Activated naive CD8-positive, alpha-beta T cell treated with anti-CD3 and anti-CD28 coated beads, Interleukin-2, amount 50 U/mL, for 24 hours (primary cell): ENCODE data around the gene LTC4S.
"Not testable (repeated sequence)": the region's sequence is repeated elsewhere in the genome, so short reads cannot be mapped to it uniquely, and the experiment has no call there.

Experiments
- ATAC-seq: fragments of 150-1000 bp; cut with Tn5 transposase; one replicate; pipeline ENCODE4 v1.10.0; 2021
- DNase-seq: peaks from one replicate; pipeline ENCODE4 v3.0.0; 2021
- H3K27ac Mint-ChIP-seq: one replicate; pipeline ENCODE4 v1.8.0; 2021; ENCODE audit warnings: mild to moderate bottlenecking, mixed read lengths
- H3K27me3 Mint-ChIP-seq: one replicate; pipeline ENCODE4 v1.8.0; 2021; ENCODE audit warnings: mixed read lengths
- H3K36me3 Mint-ChIP-seq: one replicate; pipeline ENCODE4 v1.8.0; 2021; ENCODE audit warnings: low read depth, mixed read lengths
- H3K4me1 Mint-ChIP-seq: one replicate; pipeline ENCODE4 v1.8.0; 2021; ENCODE audit warnings: mixed read lengths
- H3K4me3 Mint-ChIP-seq: one replicate; pipeline ENCODE4 v1.8.0; 2021; ENCODE audit warnings: mild to moderate bottlenecking, moderate library complexity, mixed read lengths
- H3K9me3 Mint-ChIP-seq: one replicate; pipeline ENCODE4 v1.8.0; 2021; ENCODE audit warnings: mixed read lengths

LTC4S gene, protein sequence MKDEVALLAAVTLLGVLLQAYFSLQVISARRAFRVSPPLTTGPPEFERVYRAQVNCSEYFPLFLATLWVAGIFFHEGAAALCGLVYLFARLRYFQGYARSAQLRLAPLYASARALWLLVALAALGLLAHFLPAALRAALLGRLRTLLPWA

DNA sequence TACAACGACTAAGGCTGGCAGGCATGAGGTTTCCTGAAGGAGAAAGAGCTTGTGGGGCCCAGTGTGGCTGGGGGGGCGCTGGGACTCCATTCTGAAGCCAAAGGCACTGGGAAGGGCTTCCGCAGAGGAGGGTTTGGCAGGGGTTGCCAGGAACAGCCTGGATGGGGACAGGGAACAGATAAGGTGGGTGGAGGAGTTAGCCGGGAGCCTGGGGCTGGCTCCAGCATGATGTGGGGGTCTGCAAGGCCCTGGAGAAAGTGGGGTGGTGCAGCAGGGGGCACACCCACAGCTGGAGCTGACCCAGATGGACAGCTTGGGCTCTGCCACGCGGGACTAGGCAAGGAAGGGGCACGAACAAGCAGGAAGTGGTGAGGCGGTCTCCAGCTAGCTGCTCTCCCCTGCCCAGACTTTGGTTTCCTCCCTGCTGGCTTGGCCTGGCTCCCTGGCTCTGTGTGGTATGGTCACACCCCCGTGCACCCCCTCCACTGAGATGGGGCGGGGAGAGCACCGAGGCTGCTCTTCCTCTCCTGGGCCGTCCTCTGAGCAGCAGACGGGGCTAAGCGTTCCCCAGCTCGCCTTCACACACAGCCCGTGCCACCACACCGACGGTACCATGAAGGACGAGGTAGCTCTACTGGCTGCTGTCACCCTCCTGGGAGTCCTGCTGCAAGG is at the start of gene LTC4S:
TSS of gene LTC4S (plus strand) at position 519 of the 672 bp plus-strand sequence. CDS start at position 614, 95 bp downstream.
- Mint-ChIP-seq H3K27ac (peak within 1 kb of the TSS; percentile 54), H3K36me3 (peaks cover 2% of the 10 kb centered on the region), H3K4me3 (no peak within 1 kb of the TSS), H3K9me3 (no peaks in the 10 kb centered on the region), H3K27me3 (no peaks in the 10 kb centered on the region), H3K4me1 (peaks cover 31% of the 10 kb centered on the region)
- ATAC-seq (peak; percentile 10), DNase-seq (peak; percentile 44)

DNA sequence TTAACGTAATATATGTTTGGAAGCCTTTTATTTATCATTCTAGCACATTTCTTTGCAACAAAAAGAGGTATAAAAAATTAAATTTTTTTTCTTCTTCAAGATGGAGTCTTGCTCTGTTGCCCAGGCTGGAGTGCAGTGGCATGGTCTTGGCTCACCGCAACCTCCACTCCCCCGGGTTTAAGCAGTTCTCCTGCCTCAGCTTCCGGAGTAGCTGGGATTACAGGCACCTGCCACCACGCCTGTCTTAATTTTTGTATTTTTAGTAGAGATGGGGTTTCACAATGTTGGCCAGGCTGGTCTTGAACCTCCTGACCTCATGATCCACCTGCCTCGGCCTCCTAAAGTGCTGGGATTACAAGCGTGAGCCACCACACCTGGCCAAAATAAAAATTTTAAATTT is 49.7 kb upstream of the LTC4S start:
- H3K36me3 Mint-ChIP-seq, result peaks cover 19% of the 10 kb centered on the region

DNA sequence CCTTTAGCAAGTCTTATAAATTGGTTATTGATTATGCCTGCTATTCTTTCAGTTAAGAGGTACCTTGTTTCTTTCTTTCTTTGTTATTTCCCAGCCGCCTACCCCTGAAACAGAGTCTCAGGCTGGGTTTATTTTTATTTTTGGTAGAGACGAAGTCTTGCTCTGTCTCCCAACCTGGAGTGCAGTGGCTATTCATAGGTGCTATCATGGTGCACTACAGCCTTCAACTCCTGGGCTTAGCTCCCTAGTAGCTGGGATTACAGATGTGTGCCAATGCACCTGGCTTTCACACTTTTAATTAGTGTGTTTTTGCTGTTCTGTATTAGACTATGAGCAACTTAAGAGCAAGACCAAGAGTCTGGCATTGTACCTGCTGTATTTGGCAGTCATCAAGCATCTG is 46.9 kb upstream of the LTC4S start:
- ATAC-seq, result no peak
- Mint-ChIP-seq H3K36me3 (peaks cover 10% of the 10 kb centered on the region), H3K4me1 (peaks cover 10% of the 10 kb centered on the region), H3K27ac (no peak overlapping the region), H3K4me3 (no peak overlapping the region), H3K9me3 (no peaks in the 10 kb centered on the region), H3K27me3 (no peaks in the 10 kb centered on the region)
- no peak for DNase-seq

More for the DNA sequence above, 49.7 kb upstream of the LTC4S start:
- H3K4me3 Mint-ChIP-seq, H3K27me3 Mint-ChIP-seq, H3K27ac Mint-ChIP-seq, DNase-seq, H3K9me3 Mint-ChIP-seq, ATAC-seq: not testable (repeated sequence)
- H3K4me1 Mint-ChIP-seq, result peaks cover 20% of the 10 kb centered on the region

DNA sequence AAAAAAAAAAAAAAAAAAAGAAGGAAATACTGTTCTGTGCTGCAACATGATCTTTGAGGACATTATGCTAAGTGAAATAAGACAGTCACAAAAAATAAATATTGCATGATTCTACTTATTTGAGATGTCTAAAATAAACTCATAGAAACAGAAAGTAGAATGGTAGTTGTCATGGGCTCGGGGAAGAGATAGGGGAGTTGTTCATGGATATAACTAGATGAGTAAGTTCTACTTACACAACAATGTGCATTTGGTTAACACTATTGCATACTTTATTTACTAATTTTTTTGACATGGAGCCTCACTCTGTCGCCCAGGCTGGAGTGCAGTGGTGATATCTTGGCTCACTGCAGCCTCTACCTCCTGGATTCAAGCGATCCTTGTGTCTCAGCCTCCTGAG is 46.0 kb upstream of the LTC4S start:
- Mint-ChIP-seq H3K36me3 (peaks cover 10% of the 10 kb centered on the region), H3K4me3 (no peak overlapping the region), H3K27ac (no peak overlapping the region), H3K27me3 (no peaks in the 10 kb centered on the region), H3K9me3 (no peaks in the 10 kb centered on the region), H3K4me1 (peaks cover 10% of the 10 kb centered on the region)
- DNase-seq (no peak), ATAC-seq (no peak)

DNA sequence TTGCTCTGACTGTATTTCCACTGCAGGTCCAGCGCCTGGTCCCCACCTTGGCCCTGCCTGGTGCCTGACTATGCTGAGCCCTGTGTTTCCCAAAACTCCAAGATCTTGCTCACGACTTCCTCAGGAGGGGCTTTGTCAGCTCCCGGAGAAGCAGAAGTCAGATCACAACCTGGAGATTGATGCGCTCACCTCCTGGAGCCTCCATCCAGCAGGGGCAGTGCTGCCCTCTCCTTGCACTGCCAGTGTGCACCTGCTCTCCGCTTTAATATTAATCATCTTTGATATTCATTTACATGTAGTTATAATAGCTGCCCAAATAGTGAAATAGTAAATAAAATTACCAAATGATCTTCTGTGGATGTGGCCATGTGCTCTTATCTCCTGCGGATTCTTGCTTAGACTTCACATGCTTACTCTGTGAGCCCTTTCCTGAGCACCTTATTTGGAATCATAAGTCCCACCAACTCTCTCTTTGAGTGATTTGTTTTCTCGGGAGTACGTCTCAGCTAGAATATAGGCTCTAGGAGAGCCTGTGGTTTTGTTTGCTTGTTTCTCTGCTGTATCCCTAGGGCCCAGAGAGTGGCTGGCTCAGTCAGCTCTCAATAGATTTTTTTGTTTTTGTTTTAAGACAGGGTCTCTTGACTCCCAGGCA is 43.8 kb upstream of the LTC4S start:
- H3K27ac Mint-ChIP-seq, result no peak overlapping the region
- no peak for ATAC-seq
- peaks cover 17% of the 10 kb centered on the region for H3K36me3 Mint-ChIP-seq

DNA sequence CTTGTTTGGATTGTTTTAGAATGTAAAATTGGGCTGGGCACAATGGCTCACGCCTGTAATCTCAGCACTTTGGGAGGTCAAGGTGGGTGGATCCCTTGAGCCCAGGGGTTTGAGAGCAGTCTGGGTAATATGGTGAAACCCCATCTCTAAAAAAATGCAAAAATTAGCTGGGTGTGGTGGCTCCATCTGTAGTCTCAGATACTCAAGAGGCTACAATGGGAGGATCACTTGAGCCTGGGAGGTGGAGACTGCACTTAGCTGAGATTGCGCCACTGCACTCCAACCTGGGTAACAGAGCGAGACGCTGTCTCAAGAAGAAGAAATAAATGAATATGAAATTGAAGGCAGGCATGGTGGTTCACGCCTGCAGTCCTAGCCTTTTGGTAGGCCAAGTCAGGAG is 39.8 kb upstream of the LTC4S start:
- no peak for DNase-seq
- H3K27ac Mint-ChIP-seq, result no peak overlapping the region
- peaks cover 11% of the 10 kb centered on the region for H3K36me3 Mint-ChIP-seq
- H3K4me1 Mint-ChIP-seq, result peaks cover 30% of the 10 kb centered on the region
- ATAC-seq, result no peak
- H3K27me3 Mint-ChIP-seq, result no peaks in the 10 kb centered on the region
- no peak overlapping the region for H3K4me3 Mint-ChIP-seq
- no peaks in the 10 kb centered on the region for H3K9me3 Mint-ChIP-seq

More for the DNA sequence above, 43.8 kb upstream of the LTC4S start:
- Mint-ChIP-seq H3K4me1 (peaks cover 26% of the 10 kb centered on the region), H3K4me3 (no peak overlapping the region), H3K27me3 (no peaks in the 10 kb centered on the region), H3K9me3 (no peaks in the 10 kb centered on the region)
- DNase-seq, result no peak

DNA sequence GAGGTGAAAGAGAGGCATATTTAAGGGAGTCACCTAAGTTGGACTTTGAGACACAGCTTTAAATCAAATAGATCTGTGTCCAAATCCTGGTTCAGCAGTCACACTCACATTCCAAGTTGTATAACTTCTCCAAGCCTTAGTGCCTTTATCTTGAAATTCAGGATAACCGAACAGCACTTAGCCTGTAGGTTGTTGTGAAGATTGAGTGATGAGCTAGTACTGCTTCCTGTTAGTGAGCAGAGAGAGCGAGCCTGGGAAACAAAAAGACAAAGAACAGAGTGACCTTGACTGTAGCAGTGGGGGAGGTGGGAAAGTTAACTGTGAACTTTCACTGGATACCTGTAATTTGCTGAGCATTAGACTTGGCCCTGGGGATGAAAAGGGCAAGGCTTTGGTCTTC is 38.8 kb upstream of the LTC4S start:
- no peaks in the 10 kb centered on the region for H3K27me3 Mint-ChIP-seq
- no peak for ATAC-seq
- no peak overlapping the region for H3K4me3 Mint-ChIP-seq
- peaks cover 11% of the 10 kb centered on the region for H3K36me3 Mint-ChIP-seq
- H3K9me3 Mint-ChIP-seq, result no peaks in the 10 kb centered on the region
- H3K27ac Mint-ChIP-seq, result peak overlapping the region; percentile 0
- no peak for DNase-seq
- peaks cover 38% of the 10 kb centered on the region for H3K4me1 Mint-ChIP-seq

DNA sequence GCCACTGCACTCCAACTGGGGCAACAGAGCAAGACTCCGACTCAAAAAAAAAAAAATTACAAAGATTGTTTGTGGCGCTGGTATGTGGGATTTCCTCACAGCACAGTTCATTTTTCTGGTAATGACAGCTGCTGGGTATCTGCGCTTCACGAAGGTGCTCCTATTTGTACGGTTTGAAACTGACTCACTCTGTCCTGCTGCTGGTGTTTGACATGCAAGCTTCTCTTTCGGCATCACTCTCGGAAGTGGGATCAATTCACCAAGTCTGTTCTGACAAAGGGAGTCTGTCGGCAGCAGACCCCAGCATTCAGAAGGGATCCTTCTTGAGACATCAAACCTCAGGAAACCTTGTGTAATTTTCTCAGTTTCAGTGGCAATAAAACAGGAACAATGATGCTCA is 34.8 kb upstream of the LTC4S start:
- H3K27me3 Mint-ChIP-seq, result no peaks in the 10 kb centered on the region
- H3K27ac Mint-ChIP-seq, result peak overlapping the region; percentile 79
- ATAC-seq (no peak), DNase-seq (no peak)
- H3K4me3 Mint-ChIP-seq, result no peak overlapping the region
- H3K36me3 Mint-ChIP-seq, result peaks cover 4% of the 10 kb centered on the region
- no peaks in the 10 kb centered on the region for H3K9me3 Mint-ChIP-seq
- peaks cover 58% of the 10 kb centered on the region for H3K4me1 Mint-ChIP-seq

DNA sequence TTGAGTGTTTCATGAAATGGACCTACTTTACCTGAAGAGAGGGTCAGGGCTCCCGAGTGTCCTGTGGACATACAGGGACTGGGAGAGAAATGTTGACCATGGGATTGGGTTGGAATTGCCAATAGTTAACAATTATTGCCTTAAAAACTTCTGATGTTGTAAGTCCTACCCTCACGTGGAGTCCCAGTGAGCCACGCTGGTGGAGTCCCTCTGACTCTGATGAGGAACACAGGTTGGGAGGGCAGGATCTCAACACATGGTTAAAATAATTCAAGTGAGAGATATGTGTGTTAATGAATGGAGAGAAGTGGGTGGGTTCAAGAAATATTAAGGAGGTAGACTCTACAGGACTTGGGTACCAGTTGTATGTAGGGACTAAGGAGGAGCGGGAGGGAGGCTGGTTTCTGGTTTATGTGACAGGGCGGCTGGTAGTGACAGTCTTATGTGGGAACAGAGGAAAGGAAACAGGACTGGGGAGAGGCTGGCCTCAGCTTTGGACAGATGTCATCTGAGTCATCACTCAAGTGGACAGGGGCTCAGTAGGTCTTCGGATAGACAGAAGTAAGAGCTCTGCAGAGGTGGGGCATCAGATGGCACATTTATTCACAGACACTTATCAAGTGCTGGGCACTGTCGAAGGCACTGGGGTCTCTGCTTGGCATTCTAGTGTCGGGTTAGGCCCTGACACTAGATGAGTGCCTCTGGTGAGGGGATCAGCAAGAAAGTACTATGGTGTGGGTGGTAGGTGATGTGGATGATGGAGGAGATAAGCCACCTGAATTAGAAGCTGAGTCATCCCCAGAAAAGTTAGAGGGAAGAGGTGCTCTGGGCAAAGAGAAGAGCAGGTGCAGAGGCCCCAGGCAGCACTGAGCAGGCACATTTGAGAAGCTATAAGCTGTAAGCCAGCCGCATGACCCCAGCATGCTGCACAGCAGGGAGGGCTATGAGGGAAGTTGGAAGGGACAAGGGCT is 33.9 kb upstream of the LTC4S start:
- Mint-ChIP-seq H3K9me3 (no peaks in the 10 kb centered on the region), H3K36me3 (peaks cover 6% of the 10 kb centered on the region), H3K27me3 (no peaks in the 10 kb centered on the region), H3K27ac (peak overlapping the region; percentile 79), H3K4me1 (peaks cover 50% of the 10 kb centered on the region), H3K4me3 (peak overlapping the region; percentile 13)
- DNase-seq (no peak), ATAC-seq (peak; percentile 75)

DNA sequence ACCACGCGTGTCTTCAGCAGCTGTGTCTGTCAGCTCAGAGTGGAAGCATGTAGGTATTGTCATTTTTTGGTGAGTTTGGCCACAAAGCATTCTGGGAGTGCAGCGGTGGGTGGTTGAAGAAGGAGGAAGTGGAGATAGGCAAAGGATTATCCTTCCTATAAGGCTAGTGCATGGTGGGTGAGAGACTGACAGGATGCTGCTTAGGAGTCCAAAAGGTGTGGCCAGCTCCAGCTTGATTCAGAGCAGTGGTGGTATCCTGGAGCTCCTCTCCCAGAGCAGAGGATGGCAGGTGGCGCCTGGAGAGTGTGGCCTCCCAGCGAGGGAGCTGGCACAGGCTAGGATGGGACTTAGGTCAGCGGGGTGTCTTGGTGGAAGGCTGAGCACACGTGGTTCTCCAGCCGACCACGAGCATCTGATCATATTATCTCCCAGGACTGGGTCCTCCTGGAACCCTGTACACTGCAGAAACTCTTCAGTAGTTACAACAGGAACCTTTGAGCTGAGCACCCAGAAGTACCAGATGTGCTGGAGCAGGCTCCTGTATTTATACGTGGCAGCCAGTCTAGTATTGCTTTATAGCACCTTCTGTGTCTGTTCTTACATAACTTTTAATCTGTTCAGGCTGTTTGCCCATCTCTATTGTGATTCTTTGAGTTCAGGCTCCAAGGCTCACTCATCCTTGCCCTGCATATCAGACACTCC is 31.6 kb upstream of the LTC4S start:
- no peaks in the 10 kb centered on the region for H3K9me3 Mint-ChIP-seq
- no peak overlapping the region for H3K4me3 Mint-ChIP-seq

DNA sequence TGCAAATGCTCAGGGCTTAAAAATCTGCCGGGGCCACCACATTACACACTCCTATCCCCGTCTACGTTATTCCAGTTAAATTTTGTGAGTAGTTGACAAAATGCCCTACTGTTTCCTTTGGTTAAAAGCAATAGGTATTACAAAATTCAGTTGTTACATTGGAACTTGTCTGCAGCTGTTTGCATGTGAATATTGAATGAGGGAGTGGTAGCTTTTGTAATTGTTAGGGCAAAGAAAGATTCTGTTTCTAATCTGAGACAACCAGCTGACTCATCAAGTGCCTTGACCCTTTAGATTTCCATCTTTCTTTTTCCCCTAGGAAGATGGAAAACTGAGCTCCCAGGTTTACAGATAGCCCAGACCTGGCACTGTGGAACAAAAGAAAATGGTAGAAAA is 31.0 kb upstream of the LTC4S start:
- Mint-ChIP-seq H3K27me3 (no peaks in the 10 kb centered on the region), H3K9me3 (no peaks in the 10 kb centered on the region), H3K4me1 (peaks cover 52% of the 10 kb centered on the region), H3K36me3 (peaks cover 20% of the 10 kb centered on the region), H3K27ac (no peak overlapping the region), H3K4me3 (no peak overlapping the region)
- ATAC-seq (no peak), DNase-seq (no peak)

More for the DNA sequence above, 31.6 kb upstream of the LTC4S start:
- Mint-ChIP-seq H3K27me3 (no peaks in the 10 kb centered on the region), H3K4me1 (peaks cover 51% of the 10 kb centered on the region), H3K27ac (peak overlapping the region; percentile 0), H3K36me3 (peaks cover 19% of the 10 kb centered on the region)
- DNase-seq, result no peak
- ATAC-seq, result peak; percentile 22

DNA sequence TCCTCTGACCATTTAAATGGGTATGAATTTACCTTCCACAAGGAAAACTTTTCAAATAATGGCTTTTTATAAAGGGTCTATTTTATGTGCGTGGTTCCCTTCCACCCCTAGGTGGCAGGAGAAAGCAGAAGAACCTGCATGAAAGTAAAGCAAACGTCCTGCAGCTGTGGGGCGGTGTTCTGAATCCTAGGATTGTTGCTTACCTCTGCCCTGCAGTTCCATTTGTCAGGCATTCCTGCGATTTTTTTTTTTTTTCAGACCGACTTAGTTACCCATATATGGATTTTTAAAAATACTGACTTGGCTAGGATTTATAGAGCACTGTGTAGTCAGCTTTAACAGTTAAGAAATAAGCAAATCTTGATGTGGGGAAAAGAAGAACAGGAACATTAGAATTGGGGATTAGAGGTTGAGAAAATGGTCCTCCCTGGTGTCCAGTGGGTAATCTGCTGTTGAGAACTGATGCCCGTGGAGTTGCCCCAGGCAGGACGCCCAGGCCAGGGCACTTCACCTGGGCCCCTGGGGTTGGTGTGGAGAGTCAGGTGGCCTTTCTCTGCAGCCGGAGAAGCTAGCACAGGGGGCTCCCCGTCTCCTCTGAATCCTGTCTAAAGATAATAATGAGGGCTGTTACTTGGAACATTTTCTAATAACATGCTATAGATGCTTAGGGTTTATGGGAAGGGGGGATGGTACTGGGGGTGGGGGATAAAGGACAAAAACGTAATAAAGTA is 30.4 kb upstream of the LTC4S start:
- H3K36me3 Mint-ChIP-seq, result peaks cover 20% of the 10 kb centered on the region
- no peaks in the 10 kb centered on the region for H3K9me3 Mint-ChIP-seq
- H3K27ac Mint-ChIP-seq, result no peak overlapping the region
- ATAC-seq, result peak; percentile 39
- H3K4me1 Mint-ChIP-seq, result peaks cover 52% of the 10 kb centered on the region
- H3K4me3 Mint-ChIP-seq, result no peak overlapping the region
- H3K27me3 Mint-ChIP-seq, result no peaks in the 10 kb centered on the region
- DNase-seq, result peak; percentile 48

DNA sequence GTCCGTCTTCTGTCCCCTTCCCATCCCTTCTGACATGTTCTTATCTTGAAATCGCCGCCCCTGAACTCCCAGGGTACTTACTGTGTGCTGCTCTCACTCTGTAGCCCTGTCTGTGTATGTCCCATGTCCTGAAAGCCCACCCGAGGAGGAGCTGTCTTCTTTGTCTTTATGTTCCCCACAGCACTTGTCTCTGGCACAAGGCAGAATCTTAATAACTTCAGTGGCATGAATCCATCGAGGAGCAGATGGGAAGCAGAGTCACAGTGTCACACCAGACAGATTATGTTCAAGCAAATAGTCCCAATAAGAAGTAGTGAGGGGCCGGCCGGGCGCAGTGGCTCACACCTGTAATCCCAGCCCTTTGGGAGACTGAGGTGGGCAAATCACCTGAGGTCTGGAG is 29.7 kb upstream of the LTC4S start:
- peaks cover 48% of the 10 kb centered on the region for H3K4me1 Mint-ChIP-seq
- no peak for ATAC-seq
- H3K27me3 Mint-ChIP-seq, result no peaks in the 10 kb centered on the region
- no peak for DNase-seq
- no peak overlapping the region for H3K4me3 Mint-ChIP-seq
- H3K36me3 Mint-ChIP-seq, result peaks cover 19% of the 10 kb centered on the region
- no peak overlapping the region for H3K27ac Mint-ChIP-seq
- no peaks in the 10 kb centered on the region for H3K9me3 Mint-ChIP-seq
